GM21717 (cell line): ENCODE measurements around the gene DTD1.

ENCODE experiments used
- ATAC-seq: cut with Tn5 transposase; IDR thresholded peaks from one replicate; pipeline ENCODE4 v1.9.1; 2021; ENCODE audit warnings: mild to moderate bottlenecking, moderate library complexity; ENCODE audit not compliant: unreplicated experiment

The DTD1 gene

GRCh38 chr20:18788021-18788420, 200.2 kb downstream of the DTD1 start:
- no peak for ATAC-seq

GRCh38 chr20:18790787-18791186, 202.9 kb downstream of the DTD1 start:
- ATAC-seq, result no peak

DNA sequence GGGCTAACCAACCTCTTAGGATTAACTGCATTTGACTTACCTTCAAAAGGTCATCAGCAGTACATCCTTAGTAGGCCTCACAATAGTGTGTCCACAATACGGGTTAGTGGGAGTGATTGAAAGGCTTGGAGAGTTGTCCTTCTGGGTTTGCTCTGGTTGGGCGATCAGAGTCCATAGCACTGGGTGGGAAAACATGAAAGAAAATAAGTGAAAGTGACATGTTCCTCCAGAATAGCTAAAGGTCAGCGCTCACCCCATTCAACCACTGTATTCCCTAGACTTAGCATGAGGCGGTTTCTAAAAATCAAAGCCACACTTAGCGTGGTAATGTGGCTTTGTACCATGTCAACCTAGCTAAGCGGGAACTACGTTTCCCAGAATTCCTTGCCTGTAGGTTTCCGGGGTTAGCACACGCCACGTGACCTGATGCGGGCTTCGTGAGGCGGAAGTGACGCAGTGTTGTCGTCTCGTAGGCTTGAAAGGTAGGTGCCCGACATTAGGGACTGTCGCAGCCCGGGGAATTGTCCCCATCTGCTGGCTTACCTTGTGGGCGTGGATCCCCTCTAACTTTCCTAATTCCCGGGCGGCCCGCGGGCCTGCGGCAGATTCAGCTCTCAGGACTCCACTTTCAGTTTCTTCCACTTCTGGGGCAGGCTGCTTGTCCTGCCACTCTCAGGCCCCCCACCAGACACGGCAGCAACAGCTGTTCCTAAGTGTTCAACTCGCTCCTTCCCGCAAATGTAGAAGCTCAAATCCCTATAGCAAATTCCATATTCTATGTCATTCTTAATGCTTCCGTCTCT, 206.0 kb downstream of the DTD1 start:
- ATAC-seq, result peak; percentile 93

DNA sequence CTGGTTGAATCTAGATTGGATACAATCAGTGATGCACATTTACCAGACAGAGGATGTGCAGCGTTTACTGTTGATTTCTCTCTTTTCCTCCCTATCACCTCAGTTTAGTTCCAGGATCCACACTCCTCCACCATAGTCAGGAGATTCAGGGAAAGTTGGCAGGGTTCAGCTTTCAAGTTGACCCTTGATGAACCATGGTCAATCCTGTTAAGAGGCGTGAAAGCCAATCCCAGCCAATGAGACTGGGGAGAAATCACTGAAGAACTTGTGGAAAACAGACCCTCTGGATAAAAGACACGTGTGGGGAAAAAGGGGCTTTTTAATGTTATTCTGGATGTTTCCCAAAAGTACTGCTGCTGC, 206.6 kb downstream of the DTD1 start:
- ATAC-seq, result no peak

- ATAC-seq, result no peak
Observed at GRCh38 chr20:18795366-18795765, 207.5 kb downstream of the DTD1 start.

DNA sequence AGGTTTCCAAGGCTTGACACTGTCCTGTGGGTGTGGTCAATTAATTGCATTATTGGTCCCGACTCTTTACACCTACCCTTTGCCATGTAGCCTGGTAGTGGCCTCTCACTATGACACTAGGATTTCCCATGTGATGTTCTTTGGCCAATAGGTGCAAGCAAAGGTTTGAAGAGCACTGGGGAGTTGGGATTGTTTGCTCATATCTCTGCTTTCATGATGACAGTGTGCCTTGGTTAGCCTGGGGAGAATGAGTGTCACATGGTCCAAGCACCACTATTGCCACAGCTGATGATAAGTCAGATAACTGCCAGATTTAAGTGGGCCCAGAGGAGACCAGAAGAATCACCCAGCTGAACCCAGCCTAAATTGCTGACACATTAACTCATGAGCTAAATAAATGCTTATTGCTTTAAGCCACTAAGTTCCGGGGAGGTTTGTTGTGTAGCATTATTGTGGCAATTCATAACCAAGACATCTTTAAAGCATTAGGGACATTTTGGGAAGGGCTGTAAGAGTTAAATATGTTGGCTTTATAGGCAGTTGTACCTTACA, 208.5 kb downstream of the DTD1 start:
- no peak for ATAC-seq

DNA sequence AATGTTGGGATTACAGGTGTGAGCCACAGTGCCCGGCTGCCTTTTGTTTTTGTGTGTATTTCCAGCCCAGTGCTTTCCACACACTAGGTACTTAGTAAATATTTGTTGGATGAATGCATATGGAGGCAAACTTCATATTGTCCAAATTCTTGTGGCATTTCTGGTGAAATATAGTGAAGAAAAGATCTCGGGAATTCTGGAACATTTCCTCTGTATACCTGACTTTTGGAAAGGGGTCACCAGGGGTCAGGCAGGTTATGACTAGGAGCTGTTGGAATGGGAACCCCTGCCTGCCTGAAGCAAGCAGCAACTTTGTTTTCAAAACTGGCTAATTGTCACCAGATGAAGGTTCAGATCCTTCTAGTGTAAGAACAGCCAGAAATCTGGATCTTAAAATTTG, 213.7 kb downstream of the DTD1 start:
- ATAC-seq, result no peak

DNA sequence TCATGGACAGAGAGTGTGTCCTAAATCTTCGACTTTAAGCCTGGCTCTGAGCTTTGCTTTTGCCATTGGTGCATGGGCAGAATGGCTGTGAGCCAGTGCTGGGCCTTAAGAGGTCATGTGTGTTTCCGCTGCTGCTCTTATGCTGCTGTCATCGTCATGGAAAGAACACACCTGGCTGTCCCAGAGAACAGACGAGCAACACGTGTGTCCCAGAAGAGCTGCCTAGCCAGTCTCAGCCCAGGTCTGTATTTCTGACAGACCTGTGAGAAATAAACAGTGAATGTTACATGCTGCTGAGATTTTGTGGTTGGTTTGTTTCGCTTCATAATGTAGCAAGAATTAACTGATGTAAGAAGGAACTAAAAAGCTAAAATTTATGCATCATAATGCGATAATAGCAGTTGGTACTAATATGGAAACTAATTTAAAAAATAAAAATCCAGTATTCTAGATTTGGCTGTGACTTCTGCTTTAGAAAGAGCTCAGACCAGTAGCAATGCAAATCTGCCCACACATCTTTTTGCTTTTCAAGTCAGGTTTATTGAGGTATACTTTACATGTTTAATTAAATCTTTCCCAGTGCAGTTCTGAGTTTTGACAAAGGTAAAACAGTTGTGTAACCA, 214.3 kb downstream of the DTD1 start:
- ATAC-seq, result peak; percentile 73

- no peak for ATAC-seq
Observed at GRCh38 chr20:18805881-18806280, 218.0 kb downstream of the DTD1 start.

GRCh38 chr20:18808712-18809111, 220.9 kb downstream of the DTD1 start:
- ATAC-seq, result no peak

- no peak for ATAC-seq
Observed at GRCh38 chr20:18811186-18811585, 223.3 kb downstream of the DTD1 start.

- ATAC-seq, result no peak
Observed at GRCh38 chr20:18811904-18812303, 224.1 kb downstream of the DTD1 start.

- ATAC-seq, result no peak
Observed at GRCh38 chr20:18813483-18813882, 225.6 kb downstream of the DTD1 start, which contains the start of gene SCP2D1. Gene SCP2D1 (plus strand): TSS chr20:18813783. CDS start chr20:18813816, 33 bp downstream.

DNA sequence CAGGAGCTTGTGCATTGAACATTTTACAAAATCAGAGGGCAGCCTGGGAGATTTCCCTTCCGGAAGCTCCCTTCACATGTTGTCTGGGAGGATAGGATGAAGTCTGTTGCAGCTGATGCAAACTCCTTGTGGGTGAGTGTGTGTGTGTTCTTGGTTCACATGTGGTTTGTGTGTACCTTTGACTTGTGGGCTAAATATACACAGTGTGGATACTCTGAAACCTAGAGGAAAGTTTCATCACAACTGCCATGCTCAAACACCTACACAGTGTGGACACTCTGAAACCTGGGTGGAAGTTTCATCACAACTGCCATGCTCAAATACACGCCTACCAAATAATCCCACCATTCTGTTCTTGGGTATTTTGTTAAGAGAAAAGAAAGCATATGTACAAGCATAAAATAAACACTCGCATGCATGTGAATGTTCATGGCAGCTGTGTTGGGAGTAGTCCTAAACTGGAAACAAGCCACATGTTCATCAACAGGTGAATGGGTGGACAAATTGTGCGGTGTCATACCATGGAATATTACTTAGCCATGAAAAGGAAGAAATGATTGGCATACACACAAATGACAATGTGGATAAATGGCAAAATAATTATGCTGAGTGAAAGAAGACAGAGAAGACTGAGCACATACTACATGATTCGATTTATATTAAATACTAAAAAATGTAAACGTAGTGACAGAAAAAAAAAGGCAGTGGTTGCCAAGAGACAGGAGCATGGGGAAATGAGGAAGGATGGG, 227.5 kb downstream of the DTD1 start:
- ATAC-seq, result no peak
